B cell (primary cell): Measurements from ENCODE around the gene PXMP2. TPM values are rescaled to one million over a fixed set of nuclear protein-coding genes. Genes with fewer than 3 reads are reported as not detected.

Experiments
- ATAC-seq: fragments of 200-7000 bp; cut with Tn5 transposase; one replicate; pipeline ENCODE4 v1.10.0; 2021; ENCODE audit warnings: low read depth, mild to moderate bottlenecking, moderate number of reproducible peaks, moderate library complexity
- CTCF ChIA-PET: fragments of 350-600 bp; sonication (Branson Sonifier 250); formaldehyde crosslinking; loops from one replicate; lab custom pipeline; 2021; ENCODE audit warnings: antibody characterized with exemption, inconsistent platforms; lab: Charles Lee
- POLR2A ChIA-PET: fragments of 350-600 bp; sonication (Branson Sonifier 250); formaldehyde crosslinking; loops from one replicate; lab custom pipeline; 2021; ENCODE audit warnings: antibody characterized with exemption; lab: Charles Lee
- DNase-seq: peaks from one replicate; pipeline ENCODE4 v3.0.0; 2013
- H2AFZ ChIP-seq: 2 replicates; pipeline ENCODE4 v1.6.1; 2012; ENCODE audit warnings: mild to moderate bottlenecking, low read depth, low read length; ENCODE audit not compliant: insufficient read depth, poor library complexity, severe bottlenecking
- H3K27ac ChIP-seq, 2 donors: 1 replicate in 1 of 2; 2 replicates in 1 of 2; pipeline ENCODE4 v1.5.1; 2012 to 2013; ENCODE audit warnings: low read length in 2 of 2, mild to moderate bottlenecking in 2 of 2, moderate library complexity in 1 of 2
- H3K27me3 ChIP-seq, 4 experiments: fragments of 200-600 bp in 1 of 4; sonication (generic) in 1 of 4; replicated peaks in 1 of 4; 1 replicate in 2 of 4; 2 replicates in 2 of 4; pipeline versions ENCODE4 v1.6.1 to v1.7.0; 2013 to 2016; ENCODE audit warnings: low read length in 3 of 4, mild to moderate bottlenecking in 2 of 4, mixed read lengths in 1 of 4, moderate library complexity in 1 of 4; ENCODE audit not compliant: insufficient read depth in 4 of 4, control insufficient read depth in 3 of 4; ENCODE audit errors: control extremely low read depth in 1 of 4
- H3K36me3 ChIP-seq, 2 experiments: replicated peaks in 1 of 2; 1 replicate in 1 of 2; 2 replicates in 1 of 2; pipeline versions ENCODE4 v1.6.1 to v1.7.1; 2013; ENCODE audit warnings: low read length in 1 of 2; ENCODE audit not compliant: insufficient read depth in 2 of 2, control insufficient read depth in 1 of 2; ENCODE audit errors: control extremely low read depth in 1 of 2, extremely low read depth in 1 of 2
- H3K4me1 ChIP-seq, 2 donors: fragments of 200-600 bp in 1 of 2; sonication (generic) in 1 of 2; 1 replicate in 1 of 2; 2 replicates in 1 of 2; pipeline versions ENCODE4 v1.5.1 to v1.6.1; 2013 to 2017; ENCODE audit warnings: low read length in 2 of 2; ENCODE audit not compliant: control insufficient read depth in 2 of 2, insufficient read depth in 2 of 2
- H3K4me2 ChIP-seq: replicated peaks from 2 replicates; pipeline ENCODE3; 2012; ENCODE audit warnings: mild to moderate bottlenecking, low read depth, low read length; ENCODE audit not compliant: poor library complexity, severe bottlenecking
- H3K4me3 ChIP-seq, 5 experiments: fragments of 200-600 bp in 1 of 5; sonication (generic) in 1 of 5; 1 replicate in 3 of 5; 2 replicates in 2 of 5; pipeline versions ENCODE4 v1.5.1 to v1.7.0; 2011 to 2016; ENCODE audit warnings: low read length in 4 of 5, mild to moderate bottlenecking in 4 of 5, low read depth in 2 of 5, control low read depth in 1 of 5, moderate library complexity in 1 of 5; ENCODE audit not compliant: insufficient read depth in 1 of 5; ENCODE audit errors: control extremely low read depth in 1 of 5, extremely low read depth in 1 of 5
- H3K79me2 ChIP-seq: fragments of 200-600 bp; sonication (generic); one replicate; pipeline ENCODE4 v1.6.0; 2016; ENCODE audit warnings: low read length; ENCODE audit not compliant: control insufficient read depth, insufficient read depth
- H3K9ac ChIP-seq: fragments of 200-600 bp; sonication (generic); 2 replicates; pipeline ENCODE4 v1.6.1; 2017; ENCODE audit warnings: mild to moderate bottlenecking, low read length, moderate library complexity
- H3K9me3 ChIP-seq, 3 donors: one replicate each; pipeline versions ENCODE4 v1.6.1 to v1.7.1; 2013; ENCODE audit warnings: low read length in 2 of 3; ENCODE audit not compliant: control insufficient read depth in 2 of 3, insufficient read depth in 1 of 3; ENCODE audit errors: control extremely low read depth in 1 of 3
- H4K20me1 ChIP-seq: 2 replicates; pipeline ENCODE4 v1.6.0; 2012; ENCODE audit warnings: mild to moderate bottlenecking, low read length; ENCODE audit not compliant: insufficient read depth, control insufficient read depth, poor library complexity, severe bottlenecking
- H3K27ac Mint-ChIP-seq: one replicate; pipeline ENCODE4 v1.8.0; 2021; ENCODE audit warnings: mixed read lengths
- H3K27me3 Mint-ChIP-seq: one replicate; pipeline ENCODE4 v1.8.0; 2021; ENCODE audit warnings: mixed read lengths
- H3K4me1 Mint-ChIP-seq: one replicate; pipeline ENCODE4 v1.8.0; 2021; ENCODE audit warnings: mixed read lengths
- H3K4me3 Mint-ChIP-seq: one replicate; pipeline ENCODE4 v1.8.0; 2021; ENCODE audit warnings: mixed read lengths
- H3K9me3 Mint-ChIP-seq: one replicate; pipeline ENCODE4 v1.8.0; 2022; ENCODE audit warnings: mixed read lengths; ENCODE audit not compliant: insufficient read depth
- EZH2 ChIP-seq: IDR thresholded peaks from 2 replicates; pipeline ENCODE4 v1.6.1; 2012; ENCODE audit warnings: borderline replicate concordance, low read depth, mild to moderate bottlenecking, moderate library complexity, low read length; ENCODE audit not compliant: insufficient read depth, poor library complexity, severe bottlenecking
- WGBS: methylation state at CpG from one replicate; pipeline ENCODE4 v1.1.5; 2013; ENCODE audit warnings: missing lambda C conversion rate; ENCODE audit not compliant: insufficient coverage; 5-methylcytosine and 5-hydroxymethylcytosine counted together
- intact Hi-C: fragments of 100-400 bp; cut with micrococcal nuclease; formaldehyde crosslinking; loops from one replicate; pipeline ENCODE4 v1.10.0; 2022
- polyA plus RNA-seq: library from polyadenylated mRNA; depleted of rRNA; stranded (reverse); fragments of >200 nt; gene quantifications from 2 replicates; pipeline ENCODE4 v1.2.3, GENCODE V29; 2012
- total RNA-seq, 2 donors: library from RNA; stranded (reverse); fragments of 120-200 nt in 1 of 2; gene quantifications; 1 replicate in 1 of 2; 2 replicates in 1 of 2; pipeline versions ENCODE4 v1.2.3 to v1.2.4, GENCODE V29; 2013 to 2022
- TF ChIP-seq, protein P1 (sequence below): fragments of 200-600 bp; IDR thresholded peaks from one replicate; pipeline ENCODE4 v1.8.0; 2022; ENCODE audit warnings: antibody characterized with exemption, mild to moderate bottlenecking

The PXMP2 gene
- total and polyA plus RNA-seq, 2 donors (not counting 1 experiment from before 2014, with no cell fraction given), result 4.3 to 10.2 TPM

DNA sequence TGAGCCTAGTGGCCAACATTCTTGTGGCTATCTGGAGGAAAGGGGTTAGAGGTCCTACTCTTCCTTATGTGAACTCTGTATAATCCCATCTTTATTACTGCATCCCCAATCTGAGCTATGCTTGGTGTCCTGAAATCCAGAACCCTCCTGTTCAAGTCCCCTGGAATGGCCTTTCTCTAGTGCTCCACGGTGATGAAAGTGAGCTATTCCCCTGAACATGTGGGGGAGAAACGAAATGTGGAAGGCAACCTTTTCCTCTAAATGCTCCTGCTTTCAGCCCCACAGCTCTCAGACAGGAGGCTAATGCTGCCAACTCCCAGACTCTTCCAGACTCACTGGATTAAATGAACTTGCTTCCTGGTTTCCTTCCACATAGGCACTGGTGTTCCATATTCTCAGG, 20.8 kb downstream of the PXMP2 start:
- H3K27ac ChIP-seq, result no peak overlapping the region
- peaks cover 0 to 50% (median 15%) of the 10 kb centered on the region in 3 donors for H3K9me3 ChIP-seq
- peaks cover 10 to 23% of the 10 kb centered on the region in 2 donors for H3K4me1 ChIP-seq
- TF ChIP-seq, protein P1, sequence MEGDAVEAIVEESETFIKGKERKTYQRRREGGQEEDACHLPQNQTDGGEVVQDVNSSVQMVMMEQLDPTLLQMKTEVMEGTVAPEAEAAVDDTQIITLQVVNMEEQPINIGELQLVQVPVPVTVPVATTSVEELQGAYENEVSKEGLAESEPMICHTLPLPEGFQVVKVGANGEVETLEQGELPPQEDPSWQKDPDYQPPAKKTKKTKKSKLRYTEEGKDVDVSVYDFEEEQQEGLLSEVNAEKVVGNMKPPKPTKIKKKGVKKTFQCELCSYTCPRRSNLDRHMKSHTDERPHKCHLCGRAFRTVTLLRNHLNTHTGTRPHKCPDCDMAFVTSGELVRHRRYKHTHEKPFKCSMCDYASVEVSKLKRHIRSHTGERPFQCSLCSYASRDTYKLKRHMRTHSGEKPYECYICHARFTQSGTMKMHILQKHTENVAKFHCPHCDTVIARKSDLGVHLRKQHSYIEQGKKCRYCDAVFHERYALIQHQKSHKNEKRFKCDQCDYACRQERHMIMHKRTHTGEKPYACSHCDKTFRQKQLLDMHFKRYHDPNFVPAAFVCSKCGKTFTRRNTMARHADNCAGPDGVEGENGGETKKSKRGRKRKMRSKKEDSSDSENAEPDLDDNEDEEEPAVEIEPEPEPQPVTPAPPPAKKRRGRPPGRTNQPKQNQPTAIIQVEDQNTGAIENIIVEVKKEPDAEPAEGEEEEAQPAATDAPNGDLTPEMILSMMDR, result no peak
- TF ChIP-seq EZH2, result no peak
- H3K4me3 Mint-ChIP-seq, result peak overlapping the region; percentile 32
- POLR2A ChIA-PET, result interaction anchor here (0.5 kb wide), 1 partner anchor 75 kb away, joined by 3 read pairs; no protein-coding TSS in a partner anchor
- no peak overlapping the region for H3K9ac ChIP-seq
- H3K4me3 ChIP-seq, result no peak overlapping the region
- H2AFZ ChIP-seq, result no peak overlapping the region
- no peaks in the 10 kb centered on the region for H3K27me3 Mint-ChIP-seq
- ATAC-seq, result no peak
- peaks cover 26% of the 10 kb centered on the region for H3K79me2 ChIP-seq
- H3K27me3 ChIP-seq, result no peaks in the 10 kb centered on the region
- H3K36me3 ChIP-seq, result peaks cover 3 to 8% of the 10 kb centered on the region in 2 experiments
- no peak for DNase-seq
- peak overlapping the region; percentile 12 for H3K27ac Mint-ChIP-seq
- intact Hi-C loops, result no loop called here
- WGBS, result 100% methylated on average over 2 of the region's 2 CpGs
- CTCF ChIA-PET, result no interaction called here
- H4K20me1 ChIP-seq, result peaks cover 14% of the 10 kb centered on the region
- no peak overlapping the region for H3K4me2 ChIP-seq
- H3K9me3 Mint-ChIP-seq, result peaks cover 11% of the 10 kb centered on the region
- peaks cover 15% of the 10 kb centered on the region for H3K4me1 Mint-ChIP-seq

DNA sequence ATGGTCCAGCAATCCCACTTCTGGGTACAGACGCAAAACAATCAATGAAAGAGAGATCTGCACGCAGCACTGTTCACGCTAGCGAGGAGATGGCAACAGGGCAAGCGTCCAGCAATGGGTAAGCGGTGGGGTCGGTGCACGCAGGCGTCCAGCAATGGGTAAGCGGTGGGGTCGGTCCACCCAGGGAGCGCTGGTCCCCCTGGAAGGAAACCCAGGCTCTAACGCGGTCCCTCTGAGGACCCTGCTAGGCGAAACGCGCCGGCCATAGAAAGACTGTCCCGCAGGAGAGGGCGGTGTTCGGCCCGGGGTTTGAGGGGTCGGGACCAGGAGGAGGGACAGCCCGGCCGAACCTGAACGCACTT, 22.6 kb downstream of the PXMP2 start:
- no peaks in the 10 kb centered on the region for H3K27me3 Mint-ChIP-seq
- peak overlapping the region; percentile 61 to 91 (median 79) for H3K4me3 ChIP-seq
- ChIA-PET CTCF (interaction anchor here (1.2 kb wide), 1 partner anchor 15 kb away, joined by 3 read pairs; no protein-coding TSS in a partner anchor), POLR2A (interaction anchor here (0.6 to 1.6 kb wide), 7 partner anchors 20 to 521 kb away, joined by 3 to 5 read pairs (median 4); partner anchors contain the start of genes ANKLE2 and GOLGA3)
- H4K20me1 ChIP-seq, result peaks cover 32% of the 10 kb centered on the region
- TF ChIP-seq, protein P1, result no peak
- TF ChIP-seq EZH2, result no peak
- H3K79me2 ChIP-seq, result peaks cover 44% of the 10 kb centered on the region
- ATAC-seq (no peak), DNase-seq (no peak)
- peak overlapping the region; percentile 88 for H2AFZ ChIP-seq
- peak overlapping the region; percentile 95 to 97 for H3K27ac ChIP-seq
- no peaks in the 10 kb centered on the region for H3K27me3 ChIP-seq
- H3K4me3 Mint-ChIP-seq, result peak overlapping the region; percentile 92
- WGBS, result 1% methylated on average over 26 of the region's 26 CpGs
- peak overlapping the region; percentile 81 for H3K4me2 ChIP-seq
- H3K4me1 ChIP-seq, result peaks cover 10 to 23% of the 10 kb centered on the region in 2 donors
- intact Hi-C loops, result loop anchor here (1.0 kb wide), 4 partner anchors 23 to 198 kb away; partner anchors contain the start of genes POLE and PXMP2
- peaks cover 13% of the 10 kb centered on the region for H3K4me1 Mint-ChIP-seq
- peak overlapping the region; percentile 90 for H3K27ac Mint-ChIP-seq
- H3K36me3 ChIP-seq, result peaks cover 3 to 5% of the 10 kb centered on the region in 2 experiments
- H3K9ac ChIP-seq, result peak overlapping the region; percentile 77
- H3K9me3 Mint-ChIP-seq, result peaks cover 10% of the 10 kb centered on the region
- H3K9me3 ChIP-seq, result peaks cover 0 to 46% (median 15%) of the 10 kb centered on the region in 3 donors
